Jurkat, Clone E6-1 (cell line): ENCODE measurements around the gene MYL7.
A peak's percentile ranks its signal among the peaks of the same experiment; 100 is the strongest.

ENCODE experiments used
- DNase-seq: peaks from one replicate; pipeline ENCODE4 v3.0.0-alpha.2; 2011; ENCODE audit warnings: low read depth, low spot score
- H3K4me3 ChIP-seq: 2 replicates; pipeline ENCODE4 v1.5.1; 2011; ENCODE audit warnings: mild to moderate bottlenecking, low read length, control low read depth, moderate library complexity

The MYL7 gene

DNA sequence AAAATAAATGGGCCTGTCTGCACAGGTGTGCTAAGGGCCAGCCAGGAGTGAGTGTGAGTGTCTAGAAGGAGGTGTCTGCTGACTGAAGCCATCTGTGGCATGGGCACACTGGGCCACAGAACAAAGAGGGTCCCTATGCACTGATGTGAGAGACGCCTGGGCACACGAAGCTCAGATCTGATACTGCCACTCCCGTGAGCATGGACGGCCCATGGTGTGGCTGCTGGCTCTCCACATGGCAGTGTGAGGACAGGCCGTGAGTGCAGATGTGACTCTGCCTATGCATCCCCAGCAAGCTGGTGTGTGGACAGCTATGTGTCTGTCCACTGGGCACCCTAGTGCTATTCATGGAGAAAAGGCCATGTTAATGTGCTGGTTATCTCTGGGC lies 12.8 kb upstream of the MYL7 start:
- DNase-seq = no peak
- no peak overlapping the region for H3K4me3 ChIP-seq

DNA sequence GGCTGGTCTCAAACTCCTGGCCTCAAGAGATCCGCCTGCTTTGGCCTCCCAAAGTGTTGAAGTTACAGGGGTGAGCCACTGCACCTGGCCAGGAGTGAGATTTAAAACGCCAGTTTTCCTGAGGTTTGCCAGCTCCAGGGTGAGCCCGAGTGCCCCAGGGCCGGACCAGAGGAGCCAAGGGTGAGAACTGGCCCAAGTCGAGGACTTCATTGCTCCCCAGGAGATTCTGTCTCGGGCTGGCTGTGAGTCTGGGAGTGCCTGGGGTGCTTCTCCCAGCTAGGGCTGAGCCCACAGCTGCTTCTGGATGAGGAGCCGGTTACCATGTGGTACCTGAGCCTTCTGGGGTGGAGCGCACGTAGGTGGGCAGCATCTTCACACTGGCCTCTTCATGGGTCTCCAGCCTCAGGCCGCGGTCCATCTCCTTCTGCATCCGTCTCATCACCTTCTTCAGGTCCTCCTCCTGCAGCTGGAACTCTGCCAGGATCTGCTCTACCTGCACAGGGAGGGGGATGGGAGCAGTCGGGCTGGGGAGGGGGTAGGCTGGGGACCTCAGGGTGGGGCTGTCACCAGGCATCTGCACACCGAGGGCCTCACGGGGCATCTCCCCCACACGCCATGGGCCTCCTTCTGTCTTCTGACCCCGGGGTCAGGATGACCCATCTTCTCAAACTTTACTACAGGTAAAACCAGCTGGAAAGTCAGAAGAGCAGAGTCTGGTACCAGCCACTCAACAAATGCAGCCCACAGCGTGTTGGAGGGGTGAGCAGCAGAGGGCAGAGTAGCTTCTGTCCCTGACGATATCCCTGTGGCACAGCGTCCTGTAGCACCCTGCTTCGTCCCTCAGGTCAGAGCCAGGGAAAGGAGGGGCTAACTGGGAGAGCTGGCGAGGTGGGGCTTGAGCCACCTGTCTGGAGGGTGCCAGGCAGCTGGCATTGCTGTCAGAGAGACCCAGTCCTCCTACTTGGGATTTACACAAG lies 12.1 kb upstream of the MYL7 start:
- H3K4me3 ChIP-seq = no peak overlapping the region
- no peak for DNase-seq

DNA sequence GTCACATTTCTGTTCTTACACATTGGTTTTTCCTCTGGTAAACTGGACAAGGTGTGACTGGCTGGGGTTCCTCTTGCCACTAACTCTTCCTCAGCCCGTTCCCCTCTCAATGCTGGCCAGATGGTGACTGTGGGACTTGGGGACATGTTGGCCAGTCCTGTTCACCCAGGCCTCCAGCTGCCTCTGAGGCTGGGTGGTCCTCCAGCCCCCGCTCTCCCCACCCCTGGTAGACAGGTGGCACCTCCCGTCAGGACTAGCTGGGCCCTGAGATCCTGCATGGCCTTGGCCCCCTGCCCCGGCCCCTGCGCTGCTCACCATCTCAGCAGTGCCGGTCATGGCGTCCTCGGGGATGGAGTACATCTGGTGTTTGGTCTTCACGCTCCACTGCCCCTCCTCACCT lies 10.8 kb upstream of the MYL7 start:
- DNase-seq = no peak
- H3K4me3 ChIP-seq = no peak overlapping the region

DNA sequence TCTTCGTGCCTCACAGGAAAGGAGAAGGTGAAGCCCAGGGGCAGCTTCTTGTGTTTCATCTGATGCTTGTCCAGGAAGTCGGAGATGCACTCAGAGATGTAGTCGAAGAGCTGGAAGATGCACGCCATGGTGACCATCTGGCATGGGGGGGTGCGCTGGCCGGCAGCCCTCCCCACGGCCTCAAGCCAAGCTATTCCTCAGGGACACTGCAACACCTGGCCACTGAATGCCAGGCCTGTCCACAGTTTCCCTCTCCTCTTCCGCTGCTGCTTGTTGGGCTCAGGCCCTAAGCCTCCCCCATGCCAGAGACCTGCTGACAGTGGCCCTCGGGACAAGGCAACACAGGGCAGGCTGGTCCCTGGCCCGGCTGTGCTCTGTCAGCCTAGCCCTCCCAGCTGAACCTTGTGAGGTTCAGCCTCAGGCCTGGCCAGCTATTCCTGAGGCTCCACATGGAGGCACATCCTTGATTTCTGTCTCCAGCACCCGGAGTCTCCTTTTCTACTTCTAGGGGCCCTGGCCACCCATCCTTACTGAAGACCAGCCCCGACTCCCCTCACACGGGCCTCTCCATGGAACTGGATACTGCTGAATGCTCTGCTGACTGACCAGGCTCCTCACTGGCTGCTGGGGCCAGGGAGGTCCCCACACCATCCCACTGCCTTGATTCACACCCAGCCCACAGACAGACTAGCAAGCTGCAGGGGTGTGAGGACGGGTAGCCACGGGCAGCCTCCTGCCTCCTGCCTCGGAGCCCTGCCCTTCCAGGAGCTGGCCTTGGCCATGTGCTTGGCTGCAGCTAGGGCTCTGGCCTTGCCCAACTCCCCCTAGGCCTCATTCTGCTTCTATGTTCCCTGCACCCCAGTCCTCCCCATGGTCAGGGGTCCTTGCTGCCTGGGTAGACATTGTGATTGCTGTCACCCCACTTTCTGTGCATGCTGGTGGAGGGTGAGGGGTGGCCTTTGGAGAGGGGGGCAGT lies 10.1 kb upstream of the MYL7 start:
- no peak for DNase-seq
- no peak overlapping the region for H3K4me3 ChIP-seq

DNA sequence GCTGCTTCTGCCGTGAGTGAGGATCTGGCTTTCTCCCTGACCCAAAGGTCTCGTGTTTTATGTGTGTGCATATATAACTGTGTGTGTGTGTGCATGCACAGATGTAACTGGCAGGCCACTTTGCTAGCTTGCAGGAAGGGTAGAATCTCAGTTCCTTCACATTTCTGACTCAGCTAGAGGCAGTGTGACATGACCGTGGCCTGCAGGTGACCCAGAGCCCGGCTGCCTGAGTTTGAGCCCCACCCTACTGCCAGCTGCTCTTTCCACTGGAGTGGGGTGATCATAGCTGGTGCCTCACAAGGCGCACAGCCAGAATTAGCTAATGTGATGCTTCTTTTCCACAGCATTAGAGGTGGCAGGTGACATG lies 9.3 kb upstream of the MYL7 start:
- no peak for DNase-seq
- no peak overlapping the region for H3K4me3 ChIP-seq

DNA sequence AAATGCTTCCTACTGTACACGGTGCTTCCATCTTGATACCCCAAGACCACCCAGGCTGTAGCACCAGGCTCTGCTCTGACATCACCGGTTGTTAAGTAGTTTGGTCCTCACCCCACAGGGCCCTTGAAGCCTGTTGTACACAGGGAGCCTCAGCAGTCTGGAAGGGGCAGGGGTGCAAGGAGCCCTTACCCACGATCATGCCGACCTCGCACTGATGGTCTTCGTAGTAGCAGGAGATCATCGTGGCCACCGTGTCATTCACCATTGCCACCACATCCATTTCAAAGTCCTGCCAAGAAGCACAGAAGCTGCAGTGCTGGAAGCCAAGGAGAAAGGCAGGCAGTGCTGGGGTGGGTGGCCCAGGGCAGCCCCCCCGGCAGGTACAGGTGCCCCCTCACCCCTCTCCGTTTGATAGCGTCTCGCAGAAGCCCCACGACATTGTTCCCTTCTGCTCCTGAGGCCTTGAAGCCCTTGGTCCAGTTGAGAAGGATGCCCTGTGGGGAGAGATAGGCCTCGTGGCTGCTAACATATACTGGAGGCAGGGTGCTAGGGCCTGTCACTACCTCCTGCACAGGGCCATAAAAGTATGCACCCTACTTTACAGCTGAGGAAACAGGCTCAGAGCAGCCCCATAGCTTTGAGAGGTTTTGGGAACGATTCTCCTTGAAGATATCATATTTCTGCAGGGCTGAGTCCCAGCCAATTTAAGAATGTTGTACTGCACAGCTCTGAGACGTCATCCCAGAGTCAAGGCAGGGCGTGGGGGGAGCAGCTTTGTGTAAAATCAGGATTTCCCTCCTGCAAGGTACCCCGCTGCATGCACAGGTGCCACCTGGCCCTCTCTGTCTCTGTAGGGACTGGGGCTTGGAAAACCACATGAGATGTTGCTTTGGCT lies 8.7 kb upstream of the MYL7 start:
- no peak for DNase-seq
- no peak overlapping the region for H3K4me3 ChIP-seq

DNA sequence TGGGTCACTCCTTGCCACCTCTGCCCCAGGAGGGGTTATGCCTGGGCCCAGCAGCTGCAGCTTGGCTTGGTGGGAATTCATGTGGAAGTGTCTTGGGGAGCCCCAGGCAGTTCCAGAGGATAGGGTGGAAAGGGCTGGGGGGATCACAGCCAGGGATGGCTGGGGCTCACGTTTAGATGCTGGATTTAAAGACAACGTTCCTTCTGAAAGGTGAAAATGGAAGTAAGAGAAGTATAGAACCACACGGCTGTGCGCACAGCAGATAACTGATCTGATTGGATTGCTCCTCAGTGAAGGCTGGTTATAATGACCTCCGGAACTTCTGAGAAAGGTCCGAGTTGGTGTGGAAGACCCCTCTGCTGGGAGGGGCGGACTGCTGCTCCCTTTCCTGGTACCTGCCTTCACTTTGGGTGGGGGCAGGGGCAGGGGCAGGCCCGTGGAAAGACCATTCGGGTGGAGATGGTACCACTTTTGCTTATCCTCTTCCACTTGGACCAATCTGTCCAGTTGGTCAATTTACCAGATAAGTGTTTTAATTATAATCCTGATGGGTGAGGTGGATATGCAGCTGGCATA lies 7.9 kb upstream of the MYL7 start:
- no peak for DNase-seq
- H3K4me3 ChIP-seq = no peak overlapping the region

DNA sequence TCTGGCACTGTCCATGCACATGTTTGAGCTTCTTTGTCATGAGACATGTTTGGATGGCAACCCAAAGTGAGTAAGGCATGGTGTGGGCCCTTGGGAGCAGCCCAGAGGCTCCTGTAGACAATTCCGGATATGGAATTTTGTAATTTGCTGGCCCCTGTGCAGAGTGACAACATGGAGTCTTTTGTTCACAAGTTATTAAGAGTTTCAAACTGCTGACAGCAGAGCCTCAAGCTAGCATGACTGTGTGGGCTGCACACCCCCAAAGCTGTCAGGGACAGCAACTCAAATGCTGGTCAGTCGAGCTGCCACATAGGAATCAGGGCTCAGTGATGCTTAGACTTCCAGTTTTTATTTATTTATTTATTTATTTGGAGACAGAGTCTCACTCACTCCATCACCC lies 7.0 kb upstream of the MYL7 start:
- no peak for DNase-seq
- no peak overlapping the region for H3K4me3 ChIP-seq

DNA sequence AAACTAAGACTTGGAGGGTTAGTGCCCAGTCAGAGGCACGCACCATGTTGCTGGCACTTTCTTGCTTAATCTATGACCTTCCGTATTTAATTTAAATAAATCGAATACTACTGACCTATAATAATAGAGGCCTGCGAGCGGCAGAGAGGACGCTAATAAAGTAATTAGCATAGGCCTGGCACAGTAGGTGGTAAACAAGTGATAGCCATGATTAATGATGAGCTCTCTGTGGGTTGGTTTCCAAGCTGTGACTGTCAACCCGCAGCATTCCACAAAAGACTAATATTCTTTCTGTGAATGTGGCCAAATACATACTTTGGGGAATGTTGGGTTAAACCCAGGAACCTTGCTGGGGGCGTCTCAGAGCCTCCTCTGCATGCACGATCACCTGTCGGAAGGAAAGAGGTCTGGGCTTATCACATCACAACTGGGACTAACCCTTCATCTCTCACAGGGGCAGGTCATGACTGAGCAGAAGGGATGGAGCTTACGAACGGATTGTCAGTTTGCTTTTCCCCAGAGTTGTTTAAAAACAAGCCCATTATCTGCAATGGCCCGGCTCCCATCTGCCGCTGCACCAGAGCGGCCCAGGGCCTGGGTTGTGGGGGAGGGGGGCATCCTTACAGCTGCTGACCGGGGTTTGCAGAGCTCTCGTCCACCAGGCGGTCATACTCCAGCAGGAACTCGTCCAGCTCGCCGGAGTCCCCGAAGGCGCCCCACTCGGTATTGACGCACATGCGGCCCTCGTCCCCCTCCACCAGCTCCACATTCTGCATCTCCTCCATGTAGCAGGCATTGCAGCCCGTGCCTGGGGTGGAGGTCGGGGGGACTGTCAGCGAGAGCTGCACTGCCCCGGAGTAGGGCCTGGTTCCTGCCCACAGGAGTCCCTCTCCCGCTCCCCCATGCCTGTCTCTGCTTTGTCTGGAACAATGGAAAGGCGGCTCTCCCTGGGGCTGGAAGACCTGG lies 6.2 kb upstream of the MYL7 start:
- H3K4me3 ChIP-seq = no peak overlapping the region
- no peak for DNase-seq

DNA sequence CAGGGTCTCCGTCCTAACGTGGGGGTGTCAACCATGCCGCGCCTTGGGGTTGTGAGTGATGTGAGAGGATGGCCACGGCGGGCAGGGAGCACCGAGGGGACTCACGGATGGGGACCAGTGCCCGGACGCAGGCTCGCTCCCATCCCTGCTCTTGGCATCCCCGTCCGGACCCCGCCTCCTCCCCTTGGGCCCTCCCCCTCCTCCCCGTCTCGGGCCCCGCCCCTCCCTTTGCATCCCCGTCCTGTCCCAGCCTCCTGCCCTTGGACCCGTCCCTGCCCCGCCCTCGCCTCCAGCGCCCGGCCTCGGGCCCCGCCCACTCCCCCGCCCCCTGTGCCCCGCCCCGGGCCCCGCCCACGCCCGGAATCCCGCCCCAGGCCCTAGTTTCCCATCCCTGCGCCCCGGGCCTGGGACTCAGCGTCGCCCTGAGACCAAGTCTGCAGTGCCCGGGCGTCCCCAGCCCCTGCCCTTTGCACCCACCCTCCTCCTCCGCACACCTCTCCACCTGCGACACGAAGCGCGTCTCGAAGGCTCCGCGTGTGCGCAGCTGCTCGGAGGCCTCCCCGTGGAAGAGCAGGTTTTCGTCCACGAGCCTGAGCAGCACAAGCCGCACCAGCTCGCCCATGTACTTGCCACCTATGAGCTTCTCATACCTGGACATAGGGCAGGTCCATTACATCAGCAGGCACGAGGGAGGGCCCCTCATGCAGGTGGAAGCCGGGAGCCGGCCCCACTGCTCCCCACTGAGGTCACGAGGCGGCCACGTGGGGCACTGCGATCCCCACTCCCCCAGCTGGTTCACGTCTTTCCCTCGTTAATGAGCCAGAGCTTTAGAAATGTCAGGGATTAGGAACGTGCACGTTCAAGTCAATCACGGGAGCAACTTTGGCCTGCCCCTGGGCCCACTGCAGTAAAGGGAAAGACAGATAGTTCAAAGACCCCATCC lies 5.1 kb upstream of the MYL7 start:
- peak; percentile 54 for DNase-seq
- peak overlapping the region; percentile 39 for H3K4me3 ChIP-seq

DNA sequence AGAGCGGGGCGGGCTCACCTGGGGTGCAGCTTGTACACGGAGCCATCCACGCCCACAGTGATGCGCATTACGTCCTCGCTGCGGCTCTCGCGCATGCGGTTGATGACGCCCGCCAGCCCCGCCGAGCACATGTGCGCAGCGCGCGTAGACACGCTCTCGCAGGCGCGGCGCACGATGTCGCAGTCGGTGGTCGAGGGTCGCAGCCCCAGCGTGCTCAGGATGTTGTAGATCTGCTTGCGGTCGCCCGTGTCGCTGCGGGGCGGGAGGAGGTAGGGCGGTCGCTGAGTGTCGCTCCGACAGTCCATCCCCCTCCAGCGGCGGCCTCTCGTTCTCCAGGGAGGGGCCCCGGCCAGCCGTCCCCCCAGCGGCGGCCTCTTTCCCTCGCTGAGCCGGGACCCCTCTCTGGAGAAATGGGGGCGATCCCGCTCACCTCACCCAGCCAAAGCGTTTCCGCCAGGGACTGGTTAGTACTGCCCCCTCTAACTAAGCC lies 4.4 kb upstream of the MYL7 start:
- DNase-seq = no peak
- peak overlapping the region; percentile 39 for H3K4me3 ChIP-seq

DNA sequence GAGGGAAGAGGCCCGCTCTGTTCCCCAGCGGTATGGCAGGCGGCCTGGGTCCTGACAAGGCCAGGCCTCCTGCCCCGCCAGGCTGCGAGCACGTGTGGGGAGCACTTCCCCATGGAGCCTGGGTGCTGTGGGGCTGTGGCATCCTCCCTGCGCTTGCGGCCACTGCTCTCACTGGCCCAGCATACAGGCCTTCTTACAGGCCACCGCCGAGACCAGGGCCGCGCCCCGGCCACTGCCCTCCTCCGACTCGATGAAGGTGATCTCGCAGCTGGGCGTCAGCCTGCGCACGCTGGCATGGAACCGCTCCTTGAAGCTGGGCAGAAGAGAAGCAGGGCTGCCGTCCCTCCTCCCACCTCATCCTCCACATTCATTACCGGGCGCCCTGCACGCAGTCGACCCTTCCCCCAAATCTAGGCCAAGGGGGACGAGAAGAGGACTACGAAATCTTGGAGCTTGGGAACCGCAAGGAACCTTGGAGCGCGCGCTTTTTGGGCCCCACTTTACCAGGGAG lies 3.9 kb upstream of the MYL7 start:
- H3K4me3 ChIP-seq = no peak overlapping the region
- DNase-seq = no peak

DNA sequence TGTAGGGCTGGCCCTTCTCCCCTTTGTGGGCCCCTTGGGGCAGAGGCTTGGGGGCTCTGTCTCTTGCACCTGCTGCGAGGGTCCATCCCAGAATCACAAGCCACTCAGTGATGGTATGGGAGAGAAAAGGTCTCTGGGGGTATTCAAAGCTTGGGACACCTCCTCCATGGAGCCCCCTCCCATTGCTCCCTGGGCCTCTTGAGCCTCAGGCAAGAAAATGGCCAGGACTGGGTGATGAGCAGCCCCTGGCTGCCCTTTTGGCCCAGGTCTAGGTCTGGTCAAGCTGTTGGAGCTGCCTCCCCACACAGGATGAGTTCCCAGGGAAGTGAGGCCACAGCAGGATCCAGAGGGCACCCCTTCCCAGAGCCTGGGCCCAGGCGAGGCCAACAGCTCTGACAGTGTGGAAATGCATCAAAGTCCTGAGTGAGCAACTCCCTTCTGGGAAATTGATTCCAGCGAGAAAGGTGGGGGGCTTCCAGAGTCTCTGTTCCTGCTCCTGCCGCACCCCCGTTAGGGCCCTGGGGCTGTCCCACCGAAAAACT lies 3.4 kb upstream of the MYL7 start:
- DNase-seq = no peak

DNA sequence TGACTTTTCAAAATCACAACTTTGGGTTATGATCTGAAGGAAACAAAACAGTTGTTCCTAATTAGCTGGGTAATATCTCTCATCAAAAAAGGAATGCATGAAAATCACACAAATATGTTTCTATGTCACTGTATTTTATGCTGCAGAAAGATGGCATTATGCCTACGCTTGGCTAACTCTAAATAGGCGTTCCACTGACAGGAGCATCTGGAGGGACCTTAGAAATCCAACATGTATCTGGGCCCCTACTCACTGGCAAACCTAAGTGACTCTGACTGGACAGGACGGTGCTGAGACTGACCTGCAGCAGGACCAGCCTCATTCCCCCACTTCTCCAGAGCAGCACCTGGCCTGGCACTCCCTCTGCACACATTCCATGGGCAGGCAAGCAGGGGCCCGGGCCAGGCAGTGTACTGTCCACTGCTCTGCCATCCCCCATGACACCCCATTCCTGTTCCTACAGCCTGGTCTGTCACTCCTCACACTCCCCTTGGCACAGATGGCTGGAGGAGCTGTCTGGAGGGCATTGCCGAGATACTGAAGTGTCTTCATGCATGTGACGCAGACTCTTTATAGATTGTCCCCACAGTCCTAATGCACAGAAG lies 2.6 kb upstream of the MYL7 start:
- H3K4me3 ChIP-seq = no peak overlapping the region
- DNase-seq = no peak

More for the DNA sequence above, 3.4 kb upstream of the MYL7 start:
- H3K4me3 ChIP-seq = no peak overlapping the region

DNA sequence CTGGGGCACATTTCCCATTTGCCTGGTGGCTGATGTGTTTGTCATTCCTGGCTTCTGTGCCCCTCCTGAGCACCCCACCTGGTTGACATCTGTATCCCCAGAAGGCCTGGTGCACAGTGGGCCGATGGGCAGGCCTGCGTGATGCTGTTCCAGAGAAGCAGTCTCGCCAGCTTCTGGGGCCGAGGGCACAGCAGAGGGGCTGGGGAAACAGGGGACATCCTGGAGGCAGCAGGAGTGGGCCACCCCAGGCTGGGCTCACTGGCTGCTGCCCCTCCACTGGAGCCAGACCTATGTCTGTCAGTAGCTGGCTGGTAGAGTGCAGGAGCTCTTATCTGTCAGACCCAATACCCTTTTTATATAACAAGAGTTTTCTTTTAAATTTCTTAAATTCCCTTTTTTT lies 896 bp upstream of the MYL7 start:
- H3K4me3 ChIP-seq = no peak overlapping the region
- DNase-seq = no peak

DNA sequence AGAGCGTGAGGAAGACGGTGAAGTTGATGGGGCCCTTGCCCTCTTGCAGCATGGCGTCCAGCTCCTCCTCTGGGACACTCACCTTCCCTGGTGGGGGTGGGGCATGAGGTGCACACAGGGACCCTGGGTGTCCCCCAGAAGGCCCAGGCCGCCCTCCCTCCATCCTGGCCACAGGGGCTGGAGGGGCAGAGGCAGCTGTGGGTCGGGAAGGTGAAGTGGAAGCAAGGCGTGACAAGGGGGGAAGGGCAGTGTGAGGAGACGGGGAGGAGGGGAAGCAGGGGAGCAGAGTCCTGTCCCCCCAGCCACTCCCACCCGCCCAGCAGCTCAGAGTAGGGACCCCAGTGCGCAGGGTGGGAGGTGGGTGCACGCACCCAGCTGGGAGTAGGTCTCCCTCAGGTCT lies 791 bp downstream of the MYL7 start:
- H3K4me3 ChIP-seq = no peak overlapping the region
- DNase-seq = no peak
